ENCODE results near the gene VPS37D. TPM values are rescaled to one million over a fixed set of nuclear protein-coding genes. Genes with fewer than 3 reads are reported as not detected.

The VPS37D gene
- total and polyA plus RNA-seq, 8 donors = 0.89 to 10.1 (median 7.8) TPM

GRCh38 chr7:73683788-73684693, 16.4 kb downstream of the VPS37D start:
- ATAC-seq (peak; percentile 1), DNase-seq (no peak)
- Histone ChIP-seq H3K4me3 (peak overlapping the region; percentile 86 to 99), H3K27me3 (no peaks in the 10 kb centered on the region), H3K36me3 (peaks cover 0 to 25% of the 10 kb centered on the region in 2 donors), H3K4me1 (peaks cover 21 to 36% of the 10 kb centered on the region in 2 donors), H3K9me3 (no peaks in the 10 kb centered on the region), H3K27ac (peak overlapping the region; percentile 33 to 84)
- no peak for TF ChIP-seq CTCF (IDR thresholded peaks at IDR 0.05)
- intact Hi-C loops (cut with DNase I) = no loop called here

GRCh38 chr7:73685311-73685710, 17.7 kb downstream of the VPS37D start:
- H3K27me3 ChIP-seq = no peaks in the 10 kb centered on the region
- TF ChIP-seq CTCF (IDR thresholded peaks at IDR 0.05) = no peak
- intact Hi-C loops (cut with DNase I) = no loop called here
- H3K27ac ChIP-seq = no peak overlapping the region
- peaks cover 0 to 38% of the 10 kb centered on the region in 2 donors for H3K36me3 ChIP-seq
- H3K4me1 ChIP-seq = peaks cover 21 to 35% of the 10 kb centered on the region in 2 donors
- DNase-seq = no peak
- H3K4me3 ChIP-seq = no peak overlapping the region
- H3K9me3 ChIP-seq = no peaks in the 10 kb centered on the region
- no peak for ATAC-seq

- intact Hi-C loops (cut with DNase I) = no loop called here
Observed at GRCh38 chr7:73688288-73688687, 20.7 kb downstream of the VPS37D start.

GRCh38 chr7:73690646-73691045, 23.0 kb downstream of the VPS37D start:
- Histone ChIP-seq H3K4me1 (no peaks in the 10 kb centered on the region), H3K27me3 (no peaks in the 10 kb centered on the region), H3K27ac (no peak overlapping the region), H3K36me3 (peaks cover 0 to 91% of the 10 kb centered on the region in 2 donors), H3K9me3 (no peaks in the 10 kb centered on the region), H3K4me3 (no peak overlapping the region)
- no peak for ATAC-seq
- DNase-seq = peak in 1 of 4 donors; percentile 55
- intact Hi-C loops (cut with DNase I) = no loop called here
- no peak for TF ChIP-seq CTCF (IDR thresholded peaks at IDR 0.05)

More at GRCh38 chr7:73688288-73688687, 20.7 kb downstream of the VPS37D start:
- TF ChIP-seq CTCF (IDR thresholded peaks at IDR 0.05) = no peak
- H3K27me3 ChIP-seq = no peaks in the 10 kb centered on the region
- peaks cover 5 to 13% of the 10 kb centered on the region in 2 donors for H3K4me1 ChIP-seq
- DNase-seq (no peak), ATAC-seq (no peak)
- H3K27ac ChIP-seq = no peak overlapping the region
- H3K36me3 ChIP-seq = peaks cover 0 to 67% of the 10 kb centered on the region in 2 donors
- H3K4me3 ChIP-seq = no peak overlapping the region
- no peaks in the 10 kb centered on the region for H3K9me3 ChIP-seq

- Histone ChIP-seq H3K36me3 (peaks cover 0 to 98% of the 10 kb centered on the region in 2 donors), H3K9me3 (no peaks in the 10 kb centered on the region), H3K4me3 (no peak overlapping the region), H3K27me3 (no peaks in the 10 kb centered on the region), H3K27ac (no peak overlapping the region), H3K4me1 (no peaks in the 10 kb centered on the region)
- no peak for TF ChIP-seq CTCF (IDR thresholded peaks at IDR 0.05)
- DNase-seq (no peak), ATAC-seq (no peak)
- intact Hi-C loops (cut with DNase I) = no loop called here
Observed at GRCh38 chr7:73696372-73696771, 28.7 kb downstream of the VPS37D start.
